ENCODE data around the gene P2RY8.
"Not testable (repeated sequence)": the region's sequence is repeated elsewhere in the genome, so short reads cannot be mapped to it uniquely, and the experiment has no call there.

Gene P2RY8

DNA sequence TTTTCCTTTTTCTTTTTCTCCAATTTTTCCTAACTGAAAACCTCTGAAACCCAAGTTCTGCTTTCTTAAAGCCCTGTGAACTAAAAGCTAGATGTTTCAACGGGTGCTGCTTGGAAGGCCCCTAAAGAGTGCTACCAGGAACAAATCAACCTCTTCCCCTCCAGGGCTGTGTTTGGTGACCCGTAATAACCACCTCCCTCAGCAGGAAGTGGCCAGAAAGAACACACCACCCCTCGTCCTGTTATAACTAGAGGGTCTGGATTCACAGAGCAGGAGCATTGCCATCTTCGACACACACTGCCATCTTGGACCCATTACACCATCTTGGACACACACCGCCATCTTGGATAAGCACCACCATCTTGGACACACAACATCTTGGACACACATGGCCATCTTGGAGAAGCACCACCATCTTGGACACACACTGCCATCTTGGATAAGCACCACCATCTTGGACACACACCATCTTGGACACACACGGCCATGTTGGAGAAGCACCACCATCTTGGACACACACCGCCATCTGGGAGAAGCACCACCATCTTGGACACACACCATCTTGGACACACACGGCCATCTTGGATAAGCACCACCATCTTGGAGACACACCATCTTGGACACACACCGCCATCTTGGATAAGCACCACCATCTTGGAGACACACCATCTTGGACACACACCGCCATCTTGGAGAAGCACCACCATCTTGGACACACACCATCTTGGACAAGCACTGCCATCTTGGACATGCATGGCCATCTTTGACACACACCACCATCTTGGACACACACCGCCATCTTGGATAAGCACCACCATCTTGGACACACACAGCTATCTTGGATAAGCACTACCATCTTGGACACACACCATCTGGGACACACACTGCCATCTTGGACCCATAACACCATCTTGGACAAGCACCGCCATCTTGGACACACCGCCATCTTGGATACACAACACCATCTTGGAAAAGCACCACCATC, 89.7 kb downstream of the P2RY8 start:
- Mint-ChIP-seq H3K36me3 (peaks cover 72% of the 10 kb centered on the region), H3K9me3 (peaks cover 29% of the 10 kb centered on the region), H3K27ac (peak overlapping the region; percentile 13), H3K4me1 (peaks cover 59% of the 10 kb centered on the region)
- not testable (repeated sequence) for H3K4me3 Mint-ChIP-seq, H3K27me3 Mint-ChIP-seq
- peak; percentile 85 for ATAC-seq

DNA sequence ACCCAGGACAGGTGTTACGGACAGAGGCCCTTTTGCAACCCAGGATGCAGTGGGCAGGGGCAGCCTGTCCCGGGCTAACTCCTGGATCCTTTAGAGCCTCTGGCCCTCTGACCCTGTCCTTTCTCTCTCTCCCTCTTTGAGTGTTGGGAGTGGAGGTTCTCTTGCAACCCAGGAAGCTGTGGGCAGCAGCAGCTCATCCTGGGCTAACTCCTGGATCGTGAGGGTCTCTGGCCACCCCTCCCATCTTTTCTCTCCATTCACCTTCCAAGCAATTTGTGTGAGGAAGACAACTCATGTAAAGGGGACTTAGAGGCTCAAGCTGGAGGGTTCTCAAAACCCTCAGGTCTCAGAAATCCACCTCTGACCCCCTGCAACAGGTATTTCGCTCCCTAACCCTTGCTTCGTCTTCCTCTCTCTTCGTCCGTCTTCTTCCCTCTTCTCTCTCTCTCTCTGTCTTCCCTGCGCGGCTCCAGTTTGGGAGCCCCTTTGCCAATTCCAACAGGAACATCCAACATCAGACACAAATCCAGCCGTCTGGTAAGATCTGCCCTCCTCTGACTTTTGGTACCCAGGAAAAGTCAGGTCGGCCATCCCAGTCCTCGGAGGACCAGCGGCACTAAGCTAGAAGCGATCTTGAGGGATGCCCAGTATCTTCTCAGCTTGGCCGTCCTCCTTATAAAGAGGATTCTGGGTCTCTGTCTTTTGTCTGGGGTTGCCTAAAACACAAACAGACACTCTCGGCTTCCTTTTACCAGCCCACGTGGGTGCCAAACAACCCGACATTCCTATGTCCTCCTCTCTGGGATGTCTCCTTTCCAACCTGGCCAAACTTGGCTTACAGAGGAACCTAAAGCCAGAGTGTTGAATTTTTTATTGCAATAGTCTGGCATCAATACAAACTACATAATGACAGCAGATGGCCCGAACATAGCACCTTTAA, 92.2 kb downstream of the P2RY8 start:
- Mint-ChIP-seq H3K9me3 (peaks cover 28% of the 10 kb centered on the region), H3K27ac (peak overlapping the region; percentile 26), H3K4me3 (no peak overlapping the region), H3K36me3 (peaks cover 76% of the 10 kb centered on the region), H3K27me3 (no peaks in the 10 kb centered on the region), H3K4me1 (peaks cover 36% of the 10 kb centered on the region)
- ATAC-seq: no peak

DNA sequence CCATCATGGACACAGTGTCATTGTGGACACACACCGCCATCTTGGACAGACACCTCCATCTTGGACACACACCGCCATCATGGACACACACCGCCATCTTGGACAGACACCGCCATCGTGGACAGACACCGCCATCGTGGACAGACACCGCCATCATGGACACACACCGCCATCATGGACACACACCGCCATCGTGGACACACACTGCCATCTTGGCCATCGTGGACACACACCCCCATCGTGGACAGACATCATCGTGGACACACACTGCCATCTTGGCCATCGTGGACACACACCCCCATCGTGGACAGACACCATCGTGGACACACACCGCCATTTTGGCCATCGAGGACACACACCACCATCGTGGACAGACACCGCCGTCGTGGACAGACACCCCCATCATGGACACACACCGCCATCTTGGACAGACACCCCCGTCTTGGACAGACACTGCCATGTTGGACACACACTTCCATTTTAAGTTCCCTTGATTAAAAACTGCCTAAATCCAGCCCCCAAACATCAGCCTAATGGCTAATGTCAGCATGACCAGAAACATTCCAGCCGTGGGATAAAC, 93.4 kb downstream of the P2RY8 start:
- peaks cover 75% of the 10 kb centered on the region for H3K36me3 Mint-ChIP-seq
- peaks cover 17% of the 10 kb centered on the region for H3K9me3 Mint-ChIP-seq
- H3K27me3 Mint-ChIP-seq: no peaks in the 10 kb centered on the region
- no peak overlapping the region for H3K4me3 Mint-ChIP-seq
- H3K27ac Mint-ChIP-seq: peak overlapping the region; percentile 26
- ATAC-seq: no peak
- H3K4me1 Mint-ChIP-seq: peaks cover 24% of the 10 kb centered on the region

DNA sequence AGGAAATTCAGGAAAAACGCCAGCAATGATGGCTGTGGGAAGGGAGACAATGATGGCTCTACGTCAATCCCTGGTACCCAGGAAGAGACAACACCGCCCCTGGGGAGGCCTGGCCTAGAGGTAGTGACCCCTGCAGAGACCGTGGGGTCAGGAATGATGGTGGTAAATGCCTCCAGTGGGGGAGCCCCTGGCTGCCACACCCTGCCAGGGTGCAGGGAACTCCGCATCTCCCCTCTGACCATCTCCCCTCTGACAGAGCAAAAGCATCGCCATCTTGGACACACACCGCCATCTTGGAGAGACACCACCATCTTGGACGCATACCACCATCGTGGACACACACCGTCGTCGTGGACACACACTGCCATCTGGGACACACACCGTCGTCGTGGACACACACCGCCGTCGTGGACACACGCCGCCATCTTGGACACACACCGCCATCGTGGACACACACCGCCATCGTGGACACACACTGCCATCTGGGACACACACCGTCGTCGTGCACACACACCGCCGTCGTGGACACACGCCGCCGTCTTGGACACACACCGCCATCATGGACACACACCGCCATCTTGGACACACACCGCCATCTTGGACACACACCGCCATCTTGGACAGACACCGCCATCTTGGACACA, 94.1 kb downstream of the P2RY8 start:
- peaks cover 24% of the 10 kb centered on the region for H3K4me1 Mint-ChIP-seq
- ATAC-seq: no peak
- H3K9me3 Mint-ChIP-seq: peaks cover 11% of the 10 kb centered on the region
- no peaks in the 10 kb centered on the region for H3K27me3 Mint-ChIP-seq
- H3K4me3 Mint-ChIP-seq: no peak overlapping the region
- H3K27ac Mint-ChIP-seq: no peak overlapping the region
- H3K36me3 Mint-ChIP-seq: peaks cover 75% of the 10 kb centered on the region

DNA sequence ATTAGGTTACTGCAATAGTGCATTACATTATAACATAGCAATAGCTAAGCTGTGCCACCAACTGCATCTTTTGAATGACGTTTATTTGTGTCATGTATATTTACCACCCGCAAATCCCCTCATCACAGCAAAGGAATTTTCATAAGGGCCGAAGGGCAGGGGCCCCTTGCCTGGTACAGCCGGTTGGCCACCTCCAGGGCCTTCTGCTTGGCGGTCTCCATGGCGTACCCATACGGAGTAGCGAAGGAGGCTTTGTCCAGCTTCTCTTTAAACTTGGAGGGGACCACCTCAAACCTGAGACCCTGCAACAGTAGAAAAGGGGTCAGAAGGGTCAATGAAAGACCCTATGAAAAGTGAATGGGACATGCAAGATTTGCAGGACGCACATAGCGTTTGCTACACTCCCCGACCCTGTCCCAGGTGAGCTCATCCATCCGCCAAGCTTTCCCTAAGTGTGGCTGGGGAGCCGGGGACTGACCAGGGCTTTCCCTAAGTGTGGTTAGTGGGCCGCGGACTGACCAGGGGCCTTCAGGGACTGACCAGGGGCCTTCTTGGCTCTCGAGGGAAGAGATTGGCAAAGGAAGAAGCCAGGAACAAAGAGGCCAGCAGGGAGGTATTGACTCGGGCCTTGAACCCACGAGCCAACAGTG, 94.8 kb downstream of the P2RY8 start:
- peaks cover 8% of the 10 kb centered on the region for H3K9me3 Mint-ChIP-seq
- H3K4me1 Mint-ChIP-seq: peaks cover 20% of the 10 kb centered on the region
- no peak for ATAC-seq
- no peak overlapping the region for H3K27ac Mint-ChIP-seq
- H3K36me3 Mint-ChIP-seq: peaks cover 75% of the 10 kb centered on the region
- no peaks in the 10 kb centered on the region for H3K27me3 Mint-ChIP-seq
- no peak overlapping the region for H3K4me3 Mint-ChIP-seq

DNA sequence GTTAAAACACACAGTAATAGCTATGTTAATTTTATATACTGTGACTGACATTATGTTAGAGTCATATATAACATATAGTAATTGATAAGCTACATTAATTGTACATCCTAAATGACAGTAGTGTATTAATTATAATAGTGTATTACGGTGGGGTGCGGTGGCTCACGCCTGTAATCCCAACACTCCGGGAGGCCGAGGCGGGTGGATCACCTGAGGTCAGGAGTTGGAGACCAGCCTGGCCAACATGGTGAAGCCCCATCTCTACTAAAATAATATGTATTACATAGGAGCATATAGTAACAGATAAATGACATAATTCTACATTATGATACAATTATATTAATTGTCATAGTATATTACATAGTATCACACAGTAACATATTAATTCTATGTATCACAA, 96.5 kb downstream of the P2RY8 start:
- H3K4me1 Mint-ChIP-seq: peaks cover 9% of the 10 kb centered on the region
- H3K27ac Mint-ChIP-seq: no peak overlapping the region
- H3K27me3 Mint-ChIP-seq: no peaks in the 10 kb centered on the region
- H3K9me3 Mint-ChIP-seq: peaks cover 8% of the 10 kb centered on the region
- peaks cover 80% of the 10 kb centered on the region for H3K36me3 Mint-ChIP-seq
- no peak for ATAC-seq
- no peak overlapping the region for H3K4me3 Mint-ChIP-seq

DNA sequence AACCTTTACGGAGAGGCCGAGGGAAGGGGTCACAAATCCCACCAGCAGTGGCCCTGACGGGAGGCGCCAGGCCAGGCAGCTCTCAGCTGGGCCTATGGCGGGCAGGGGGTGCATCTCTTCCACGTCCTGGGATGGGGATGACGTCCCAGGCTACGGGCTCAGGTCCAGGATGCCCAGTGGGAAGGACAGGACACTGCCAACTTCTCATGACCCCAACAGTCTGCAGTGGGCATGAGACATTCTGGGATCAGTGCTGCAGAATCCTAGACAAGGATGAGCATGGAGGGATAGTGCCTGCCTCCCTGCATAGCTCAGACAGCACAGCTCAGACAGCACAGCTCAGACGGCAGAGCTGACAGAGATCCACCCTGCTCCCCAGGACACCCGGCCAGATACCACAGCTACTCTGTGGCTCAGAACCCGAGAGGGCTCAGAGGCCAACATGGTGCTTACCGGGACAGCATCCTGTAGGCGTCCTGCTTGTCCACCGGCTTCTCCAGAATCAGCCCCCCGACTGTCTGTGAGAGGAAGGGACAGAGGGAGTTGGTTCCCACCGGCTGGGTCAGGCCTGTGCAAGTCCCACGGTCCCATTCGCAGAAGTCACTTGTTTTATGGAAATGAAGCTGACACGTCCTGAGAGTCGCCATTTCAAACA, 101.6 kb downstream of the P2RY8 start:
- ATAC-seq: no peak
- Mint-ChIP-seq H3K27me3 (no peaks in the 10 kb centered on the region), H3K27ac (no peak overlapping the region), H3K4me1 (no peaks in the 10 kb centered on the region), H3K9me3 (no peaks in the 10 kb centered on the region), H3K4me3 (no peak overlapping the region), H3K36me3 (peaks cover 70% of the 10 kb centered on the region)

DNA sequence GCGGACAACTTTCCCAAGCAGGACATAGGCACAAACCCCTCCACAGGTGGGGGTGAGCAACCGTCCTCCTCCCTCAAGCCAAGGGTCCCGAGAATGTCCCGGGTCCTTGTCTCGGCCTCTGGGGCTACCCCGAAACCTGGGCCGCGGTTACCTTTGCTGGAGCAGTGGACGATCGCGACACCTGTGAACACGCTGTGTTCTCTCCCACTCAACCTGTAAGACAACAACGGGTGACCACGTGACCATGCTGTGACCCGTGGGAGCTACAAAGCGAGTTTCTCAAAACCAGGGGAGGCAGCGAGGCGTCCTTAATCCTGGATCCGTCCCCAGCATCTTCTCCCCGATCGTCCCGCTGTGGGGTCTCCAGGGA, 102.1 kb downstream of the P2RY8 start:
- no peaks in the 10 kb centered on the region for H3K4me1 Mint-ChIP-seq
- H3K36me3 Mint-ChIP-seq: peaks cover 66% of the 10 kb centered on the region
- H3K4me3 Mint-ChIP-seq: no peak overlapping the region
- ATAC-seq: no peak
- H3K27ac Mint-ChIP-seq: no peak overlapping the region
- no peaks in the 10 kb centered on the region for H3K9me3 Mint-ChIP-seq
- H3K27me3 Mint-ChIP-seq: no peaks in the 10 kb centered on the region

DNA sequence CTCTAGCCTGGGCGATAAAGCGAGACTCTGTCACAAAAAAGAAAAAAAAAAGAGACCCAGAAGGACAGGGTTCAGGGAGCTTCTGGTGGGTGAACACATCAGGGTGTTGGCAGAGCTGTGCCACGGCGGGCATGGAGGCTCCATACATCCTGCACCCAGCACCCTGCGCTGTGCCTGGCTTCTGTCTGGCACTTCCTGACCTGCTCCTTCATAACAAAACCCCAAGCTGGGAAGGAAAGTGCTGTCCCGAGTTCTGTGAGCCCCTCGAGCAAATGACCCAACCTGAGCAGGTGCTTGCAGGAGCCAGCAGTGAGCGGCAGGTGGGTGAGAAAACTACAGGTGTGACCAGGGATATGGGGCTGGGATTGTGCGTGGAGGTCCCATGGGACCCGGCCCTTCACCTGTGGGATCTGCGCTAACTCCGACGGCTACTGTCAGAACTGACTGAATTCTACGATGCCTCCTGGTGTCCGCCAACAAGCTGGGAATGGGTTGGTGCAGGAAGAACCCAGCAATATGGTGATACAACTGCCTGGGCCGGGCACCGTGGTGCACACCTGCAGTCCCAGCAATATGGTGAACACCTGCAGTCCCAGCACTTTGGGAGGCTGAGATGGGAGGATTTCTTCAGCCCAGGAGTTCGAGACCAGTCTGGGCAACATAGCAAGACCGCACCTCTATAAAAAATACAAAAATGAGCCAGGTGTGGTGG, 103.2 kb downstream of the P2RY8 start:
- no peak for ATAC-seq
- Mint-ChIP-seq H3K4me3 (no peak overlapping the region), H3K9me3 (no peaks in the 10 kb centered on the region), H3K27ac (no peak overlapping the region), H3K27me3 (no peaks in the 10 kb centered on the region), H3K4me1 (no peaks in the 10 kb centered on the region), H3K36me3 (peaks cover 57% of the 10 kb centered on the region)

DNA sequence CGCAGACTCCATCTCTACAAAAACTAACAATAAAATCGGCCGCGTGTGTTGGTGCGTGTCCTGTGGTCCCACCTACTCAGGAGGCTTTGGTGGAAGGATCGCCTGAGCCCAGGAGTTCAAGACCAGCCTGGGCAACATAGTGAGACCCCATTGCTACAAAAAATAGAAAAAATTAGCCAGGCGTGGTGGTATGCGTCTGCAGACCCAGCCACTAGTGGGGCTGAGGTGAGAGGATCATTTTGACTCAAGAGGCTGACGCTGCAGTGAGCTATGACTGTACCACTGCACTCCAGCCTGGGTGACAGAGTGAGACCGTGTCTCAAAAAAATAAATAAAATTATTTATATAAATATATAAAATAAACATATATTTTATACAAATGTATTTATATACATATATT, 106.5 kb downstream of the P2RY8 start:
- no peak for ATAC-seq
- Mint-ChIP-seq H3K27ac (no peak overlapping the region), H3K4me1 (no peaks in the 10 kb centered on the region), H3K36me3 (peaks cover 51% of the 10 kb centered on the region), H3K27me3 (no peaks in the 10 kb centered on the region), H3K9me3 (no peaks in the 10 kb centered on the region), H3K4me3 (no peak overlapping the region)

DNA sequence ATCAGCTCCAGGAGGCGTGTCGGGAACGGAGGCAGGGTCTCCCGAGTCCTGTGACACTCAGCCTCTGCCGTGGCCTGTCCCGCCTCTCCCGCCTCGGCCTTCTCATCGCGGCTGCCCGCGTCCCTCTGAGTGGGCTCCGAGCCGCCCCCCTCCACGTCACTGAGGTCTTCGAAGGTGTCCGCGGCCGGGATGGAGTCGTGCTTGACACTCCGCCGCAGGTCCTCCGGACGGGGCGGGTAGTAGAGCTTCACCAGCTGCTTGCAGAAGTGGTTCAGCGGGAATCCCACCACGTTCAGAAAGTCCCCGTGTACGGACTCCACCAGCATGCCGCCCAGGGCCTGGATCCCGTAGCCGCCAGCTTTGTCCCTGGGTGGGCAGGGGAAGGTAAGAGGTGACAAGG, 109.2 kb downstream of the P2RY8 start:
- Mint-ChIP-seq H3K4me1 (no peaks in the 10 kb centered on the region), H3K27ac (no peak overlapping the region), H3K9me3 (peaks cover 19% of the 10 kb centered on the region), H3K4me3 (no peak overlapping the region), H3K36me3 (peaks cover 60% of the 10 kb centered on the region), H3K27me3 (no peaks in the 10 kb centered on the region)
- no peak for ATAC-seq

DNA sequence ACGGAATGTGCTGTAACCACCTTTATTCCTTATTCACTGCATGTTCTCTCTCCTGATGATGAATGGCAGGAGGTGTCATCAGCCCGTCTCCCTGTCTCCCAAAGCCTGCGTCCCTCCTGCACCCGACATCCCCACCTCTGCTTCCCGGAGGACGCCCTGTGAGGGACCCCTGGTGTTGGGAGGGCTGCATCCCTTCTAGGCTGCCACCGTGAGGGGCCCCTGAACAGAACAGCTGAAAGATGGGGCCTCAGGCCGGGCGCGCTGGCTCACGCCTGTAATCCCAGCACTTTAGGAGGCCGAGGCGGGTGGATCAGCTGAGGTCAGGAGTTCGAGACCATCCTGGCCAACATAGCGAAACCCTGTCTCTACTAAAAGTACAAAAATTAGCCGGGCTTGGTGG, 110.7 kb downstream of the P2RY8 start:
- not testable (repeated sequence) for ATAC-seq, H3K27me3 Mint-ChIP-seq, H3K4me1 Mint-ChIP-seq, H3K27ac Mint-ChIP-seq, H3K4me3 Mint-ChIP-seq
- Mint-ChIP-seq H3K36me3 (peaks cover 66% of the 10 kb centered on the region), H3K9me3 (peaks cover 19% of the 10 kb centered on the region)

DNA sequence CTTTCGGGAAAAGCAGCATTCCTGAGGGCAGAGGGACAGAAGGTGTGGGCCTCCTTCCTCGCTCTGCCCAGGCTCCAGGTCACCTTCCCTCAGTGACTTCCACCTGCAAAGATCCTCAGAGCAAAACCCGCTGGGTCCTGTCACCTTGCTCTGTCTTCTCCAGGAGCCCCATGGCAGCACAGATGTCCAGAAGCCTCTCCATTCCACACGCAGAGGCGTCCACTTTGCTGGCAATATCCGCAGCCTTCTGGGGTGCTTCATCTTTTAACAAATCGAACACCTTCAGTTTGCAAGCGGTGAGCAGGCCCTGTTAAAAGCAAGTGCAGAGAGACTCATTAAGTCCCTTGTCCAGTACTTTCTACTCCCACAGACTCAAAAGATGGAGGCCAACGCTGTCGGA, 111.6 kb downstream of the P2RY8 start:
- H3K27me3 Mint-ChIP-seq: no peaks in the 10 kb centered on the region
- H3K36me3 Mint-ChIP-seq: peaks cover 74% of the 10 kb centered on the region
- no peak overlapping the region for H3K4me3 Mint-ChIP-seq
- no peak for ATAC-seq
- H3K4me1 Mint-ChIP-seq: peaks cover 2% of the 10 kb centered on the region
- H3K9me3 Mint-ChIP-seq: peaks cover 19% of the 10 kb centered on the region
- no peak overlapping the region for H3K27ac Mint-ChIP-seq
